ENCODE data around the gene PITX2.

GRCh38 chr4:110621328-110621812 is 1.5 kb downstream of the PITX2 start:
- no peak for TF ChIP-seq CTCF (IDR thresholded peaks at IDR 0.05)
- TF ChIP-seq POLR2AphosphoS5 (IDR thresholded peaks at IDR 0.05), result no peak
- TF ChIP-seq POLR2A (IDR thresholded peaks at IDR 0.05; ENCODE audit: low read depth), result no peak
- no peak for TF ChIP-seq EP300 (IDR thresholded peaks at IDR 0.05)
